ENCODE measurements around the gene RABGGTA.
"Not testable (repeated sequence)": the region's sequence is repeated elsewhere in the genome, so short reads cannot be mapped to it uniquely, and the experiment has no call there.

RABGGTA gene

GRCh38 chr14:24251880-24252288, 19.5 kb downstream of the RABGGTA start:
- no peak for DNase-seq (ENCODE audit: extremely low spot score)
- POLR2A ChIA-PET, result interaction anchor here (0.7 to 0.9 kb wide), 2 partner anchors 9 to 25 kb away, joined by 3 to 5 read pairs; no protein-coding TSS in a partner anchor
- no peak for TF ChIP-seq CTCF (IDR thresholded peaks at IDR 0.05; ENCODE audit: control extremely low read depth, extremely low read depth, low read depth, missing control alignments)
- CTCF ChIA-PET, result interaction anchor here (0.7 to 4.3 kb wide), 9 partner anchors 10 to 185 kb away, joined by 3 to 36 read pairs (median 11); partner anchors contain the start of genes CIDEB, DHRS1, MDP1 and NOP9

- TF ChIP-seq CTCF (IDR thresholded peaks at IDR 0.05; ENCODE audit: control extremely low read depth, extremely low read depth, low read depth, missing control alignments), result no peak
- ChIA-PET POLR2A (no interaction called here), CTCF (interaction anchor here (1.1 to 4.3 kb wide), 8 partner anchors 8 to 57 kb away, joined by 3 to 36 read pairs (median 12); partner anchors contain the start of genes CIDEB, MDP1, RABGGTA and TINF2)
- no peak for DNase-seq (ENCODE audit: extremely low spot score)
Measured at GRCh38 chr14:24250354-24250753, 21.0 kb downstream of the RABGGTA start.

DNA sequence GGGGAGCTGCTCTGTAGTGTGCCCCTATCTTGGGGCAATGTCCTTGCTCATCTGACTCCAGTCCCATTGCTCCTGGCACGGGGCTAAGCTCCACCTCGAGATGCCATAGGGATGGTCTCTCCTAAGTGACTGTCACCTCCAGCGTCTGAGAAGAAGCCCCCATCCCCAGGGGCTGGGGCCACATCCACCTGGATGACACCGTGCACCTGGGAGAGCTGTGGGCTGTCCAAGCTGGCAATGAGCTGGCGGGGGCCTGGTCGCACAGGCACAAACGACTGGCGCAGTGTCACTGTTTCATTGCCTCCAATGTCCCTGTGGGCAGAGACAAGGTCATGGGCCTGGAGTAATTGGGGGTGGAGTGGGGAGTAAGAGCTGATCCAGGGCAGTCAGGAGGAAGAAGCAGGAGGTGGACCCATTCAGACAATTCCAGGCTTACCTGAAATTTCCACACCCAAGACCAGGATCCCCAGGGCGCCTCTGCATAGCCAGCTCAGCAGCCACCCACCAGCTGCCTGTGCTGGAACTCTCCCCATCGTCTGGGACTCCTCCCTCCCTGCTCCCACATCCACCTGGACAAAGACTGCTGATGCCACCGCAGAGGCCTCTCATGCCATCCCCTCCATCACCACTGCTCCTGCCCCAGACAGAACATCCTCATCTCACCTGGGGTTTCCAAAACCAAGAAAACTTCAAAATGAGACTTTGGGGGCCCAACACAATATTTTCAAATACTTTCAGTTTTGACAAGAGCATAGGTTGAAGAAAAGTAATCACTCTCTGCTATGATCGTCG, 22.0 kb downstream of the RABGGTA start:
- ChIA-PET CTCF (interaction anchor here (1.1 to 10.1 kb wide), 4 partner anchors 21 to 182 kb away, joined by 4 to 323 read pairs (median 18); partner anchors contain the start of genes CIDEB, DHRS1, NOP9 and RABGGTA), POLR2A (no interaction called here)
- no peak for TF ChIP-seq CTCF (IDR thresholded peaks at IDR 0.05; ENCODE audit: control extremely low read depth, extremely low read depth, low read depth, missing control alignments)
- DNase-seq (ENCODE audit: extremely low spot score), result no peak

- DNase-seq (ENCODE audit: extremely low spot score), result no peak
- ChIA-PET POLR2A (interaction anchor here (1.0 to 2.3 kb wide), 3 partner anchors 22 to 34 kb away, joined by 4 to 9 read pairs (median 5); partner anchors contain the start of gene RABGGTA), CTCF (interaction anchor here (0.9 to 10.1 kb wide), 11 partner anchors 10 to 86 kb away, joined by 3 to 323 read pairs (median 7); partner anchors contain the start of genes CIDEB, DHRS1, LTB4R and LTB4R2)
Measured at GRCh38 chr14:24247422-24247821, 24.0 kb downstream of the RABGGTA start.

GRCh38 chr14:24246765-24247212, 24.6 kb downstream of the RABGGTA start:
- DNase-seq (ENCODE audit: extremely low spot score), result peak; percentile 67
- POLR2A ChIA-PET, result interaction anchor here (1.0 to 2.3 kb wide), 3 partner anchors 23 to 33 kb away, joined by 4 to 9 read pairs (median 5); partner anchors contain the start of gene RABGGTA
- TF ChIP-seq CTCF (IDR thresholded peaks at IDR 0.05; ENCODE audit: control extremely low read depth, extremely low read depth, low read depth, missing control alignments), result no peak
- CTCF ChIA-PET, result interaction anchor here (0.7 to 10.1 kb wide), 14 partner anchors 10 to 185 kb away, joined by 3 to 323 read pairs (median 4); partner anchors contain the start of genes CIDEB, DHRS1, LTB4R and LTB4R2

More at GRCh38 chr14:24247422-24247821, 24.0 kb downstream of the RABGGTA start:
- no peak for TF ChIP-seq CTCF (IDR thresholded peaks at IDR 0.05; ENCODE audit: control extremely low read depth, extremely low read depth, low read depth, missing control alignments)

DNA sequence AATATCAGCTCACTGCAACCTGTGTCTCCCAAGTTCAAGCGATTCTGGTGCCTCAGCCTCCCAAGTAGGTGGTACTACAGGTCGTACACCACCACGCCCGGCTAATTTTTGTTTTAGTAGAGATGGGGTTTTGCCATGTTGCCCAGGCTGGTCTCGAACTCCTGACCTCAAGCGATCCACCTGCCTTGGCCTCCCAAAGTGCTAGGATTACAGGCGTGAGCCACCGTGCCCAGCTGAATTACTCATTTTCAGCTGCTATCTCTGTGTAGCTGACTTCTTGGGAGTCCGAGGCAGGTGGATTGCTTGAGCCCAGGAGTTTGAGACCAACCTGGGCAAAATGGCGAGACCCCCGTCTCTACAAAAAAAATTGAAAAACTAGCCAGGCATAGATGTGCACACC, 26.0 kb downstream of the RABGGTA start:
- POLR2A ChIA-PET; DNase-seq (ENCODE audit: extremely low spot score): not testable (repeated sequence)
- CTCF ChIA-PET, result interaction anchor here (1.1 to 10.1 kb wide), 6 partner anchors 9 to 186 kb away, joined by 3 to 323 read pairs (median 18); partner anchors contain the start of genes CIDEB, DHRS1, LTB4R and LTB4R2
